ENCODE data around the gene INTS13. TPM values are rescaled to one million over a fixed set of nuclear protein-coding genes. Genes with fewer than 3 reads are reported as not detected.

INTS13 gene, protein sequence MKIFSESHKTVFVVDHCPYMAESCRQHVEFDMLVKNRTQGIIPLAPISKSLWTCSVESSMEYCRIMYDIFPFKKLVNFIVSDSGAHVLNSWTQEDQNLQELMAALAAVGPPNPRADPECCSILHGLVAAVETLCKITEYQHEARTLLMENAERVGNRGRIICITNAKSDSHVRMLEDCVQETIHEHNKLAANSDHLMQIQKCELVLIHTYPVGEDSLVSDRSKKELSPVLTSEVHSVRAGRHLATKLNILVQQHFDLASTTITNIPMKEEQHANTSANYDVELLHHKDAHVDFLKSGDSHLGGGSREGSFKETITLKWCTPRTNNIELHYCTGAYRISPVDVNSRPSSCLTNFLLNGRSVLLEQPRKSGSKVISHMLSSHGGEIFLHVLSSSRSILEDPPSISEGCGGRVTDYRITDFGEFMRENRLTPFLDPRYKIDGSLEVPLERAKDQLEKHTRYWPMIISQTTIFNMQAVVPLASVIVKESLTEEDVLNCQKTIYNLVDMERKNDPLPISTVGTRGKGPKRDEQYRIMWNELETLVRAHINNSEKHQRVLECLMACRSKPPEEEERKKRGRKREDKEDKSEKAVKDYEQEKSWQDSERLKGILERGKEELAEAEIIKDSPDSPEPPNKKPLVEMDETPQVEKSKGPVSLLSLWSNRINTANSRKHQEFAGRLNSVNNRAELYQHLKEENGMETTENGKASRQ
- 23.5 to 38.6 TPM (median 25.0 TPM) in 5 replicates for total RNA-seq (2022; extraction: Qiagen RNA extraction)

DNA sequence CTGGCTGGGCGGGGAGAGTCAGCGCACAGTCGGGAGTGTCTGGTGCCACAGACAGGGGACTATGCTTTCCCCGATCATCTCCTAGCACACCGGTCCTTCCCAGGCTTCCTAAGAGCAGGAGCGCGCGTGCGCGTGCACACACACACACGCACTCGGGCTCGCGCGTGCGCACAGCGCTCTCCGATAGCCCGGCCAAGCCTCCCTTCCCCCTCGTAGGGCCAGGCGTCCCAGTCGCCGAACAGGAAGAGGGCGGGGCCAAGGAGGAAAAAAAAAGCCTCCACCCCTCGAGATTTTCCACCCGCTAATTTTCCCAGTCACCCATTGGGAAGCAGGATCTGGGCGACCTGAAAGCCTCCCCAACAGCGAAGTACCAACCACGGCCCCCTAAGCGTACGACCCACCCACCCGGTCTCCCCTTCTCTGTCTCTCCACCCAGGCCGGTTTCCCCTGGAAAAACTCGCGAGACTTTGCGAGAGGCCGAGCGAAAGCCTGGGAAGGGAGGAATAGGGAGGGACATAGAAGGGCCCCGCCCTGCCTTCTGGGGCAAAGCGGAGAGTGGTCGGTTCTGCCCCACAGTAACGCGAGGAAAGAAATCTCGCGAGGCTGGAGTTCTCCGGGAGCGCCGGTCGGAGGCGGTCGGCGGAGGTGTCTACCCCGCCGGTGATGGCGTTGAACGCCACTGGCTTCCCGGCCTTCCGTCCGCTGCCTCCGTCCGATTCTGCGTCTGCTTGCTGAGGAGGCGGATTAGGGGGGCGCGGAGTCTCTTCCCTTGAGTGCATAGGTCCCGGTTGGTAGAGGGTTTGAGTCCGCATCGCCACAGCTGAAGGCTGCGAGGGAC is at the start of gene INTS13, which contains the start of gene FGFR1OP2:
INTS13 (minus strand) TSS at position 119 of the 838 bp plus-strand sequence. CDS start 1,178 bp downstream, outside the sequence.
FGFR1OP2 (plus strand) TSS at position 608 of the 838 bp plus-strand sequence. CDS start 15,689 bp downstream, outside the sequence.

Other genes starting within 250 kb of the INTS13 start
- 1.3 to 2.8 TPM (median 2.1 TPM) in 5 replicates for gene ITPR2, start 104.8 kb downstream of the INTS13 start, total RNA-seq (2022; extraction: Qiagen RNA extraction)
- gene FGFR1OP2, start 489 bp upstream of the INTS13 start, total RNA-seq (2022; extraction: Qiagen RNA extraction) = 26.9 to 33.6 TPM (median 27.2 TPM) in 5 replicates
- 71.0 to 79.1 TPM (median 74.5 TPM) in 5 replicates for gene TM7SF3, start 76.4 kb upstream of the INTS13 start, total RNA-seq (2022; extraction: Qiagen RNA extraction)
- gene MED21, start 84.6 kb upstream of the INTS13 start, total RNA-seq (2022; extraction: Qiagen RNA extraction) = 26.9 to 34.1 TPM (median 28.4 TPM) in 5 replicates
- gene C12orf71, start 144.6 kb upstream of the INTS13 start, total RNA-seq (2022; extraction: Qiagen RNA extraction) = not detected in 5 replicates

Measured in A549 treated with CORT108297 at 1 μM for 4 hours (cell line).